ENCODE data around the gene MRPS15.

The MRPS15 gene

DNA sequence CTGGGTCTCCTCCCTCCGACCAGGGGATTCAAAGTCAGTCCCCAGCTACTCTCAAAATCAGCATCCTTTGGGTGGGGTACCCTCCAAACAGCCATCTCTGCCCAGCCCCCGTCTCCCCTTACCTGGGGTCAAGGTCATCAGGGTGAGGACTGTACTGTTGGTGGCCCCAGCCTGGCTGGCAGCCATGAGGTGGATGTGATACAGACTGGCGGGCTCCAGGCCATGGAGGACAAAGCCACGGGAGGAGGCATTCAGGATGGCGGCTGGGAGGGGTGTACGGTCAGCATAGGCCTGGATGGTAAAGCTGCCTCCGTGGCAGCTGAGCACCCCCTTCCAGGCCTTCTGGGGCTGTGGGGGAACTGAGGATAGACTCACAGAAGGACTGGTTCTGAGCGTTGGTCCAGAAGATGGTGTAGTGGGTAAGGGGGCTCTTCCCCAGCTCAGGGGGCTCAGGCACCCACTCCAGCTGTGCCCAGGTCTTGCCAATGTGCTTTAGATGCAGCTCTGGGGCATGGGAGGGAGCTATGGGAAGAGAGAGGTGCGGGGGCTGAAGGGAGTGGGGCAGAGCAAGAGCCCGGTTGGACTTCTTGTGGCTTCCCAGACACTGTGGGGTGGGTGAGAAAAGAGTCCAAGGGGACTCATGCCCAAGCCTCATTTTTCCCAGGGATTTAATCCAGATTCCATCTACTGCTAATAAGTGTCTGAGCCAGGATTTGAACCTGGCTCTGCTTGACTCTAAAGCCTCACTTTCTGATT is 3.7 kb upstream of the MRPS15 start:
- ChIA-PET CTCF (no interaction called here), POLR2A (interaction anchor here (1.0 kb wide), 1 partner anchor 17 kb away, joined by 3 read pairs; no protein-coding TSS in a partner anchor)
- Histone ChIP-seq H3K4me3 (ENCODE audit: low read depth, low read length) (no peak overlapping the region), H3K36me3 (ENCODE audit: control insufficient read depth in 2 of 2, insufficient read depth in 1 of 2, low read length in 2 of 2) (no peaks in the 10 kb centered on the region), H3K4me1 (ENCODE audit: control insufficient read depth, insufficient read depth, low read length) (no peaks in the 10 kb centered on the region), H3K27ac (ENCODE audit: extremely low read depth, low read depth, low read length) (no peak overlapping the region), H3K9me3 (ENCODE audit: control insufficient read depth, insufficient read depth, low read depth, low read length) (no peaks in the 10 kb centered on the region)
- TF ChIP-seq ZNF645 (tag by site-specific recombination; IDR thresholded peaks at IDR 0.05) (no peak), GFI1B (tag by site-specific recombination; IDR thresholded peaks at IDR 0.05) (no peak)

DNA sequence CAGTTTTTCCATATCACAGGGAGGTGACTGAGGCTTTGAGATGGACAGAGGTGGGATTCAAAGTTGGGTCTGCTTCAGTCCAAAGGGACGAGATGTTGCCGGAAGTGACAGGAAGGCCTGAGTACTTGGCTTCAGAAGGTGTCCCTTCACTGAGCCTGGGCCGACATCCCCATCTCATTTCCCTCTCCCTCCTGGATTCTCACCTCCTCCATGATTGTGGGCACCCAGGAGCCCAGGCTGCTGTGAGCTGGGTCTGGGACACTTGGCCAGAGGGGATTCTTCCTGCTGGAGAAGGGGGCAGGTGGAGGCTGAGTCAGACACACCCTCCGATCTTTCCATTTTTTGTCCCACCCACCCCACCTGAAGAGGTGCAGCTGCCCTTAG is 2.8 kb upstream of the MRPS15 start:
- H3K36me3 ChIP-seq (ENCODE audit: control insufficient read depth in 2 of 2, insufficient read depth in 1 of 2, low read length in 2 of 2), result peaks cover 0 to 5% of the 10 kb centered on the region in 2 experiments; a peak in 1 of 3 replicates
- no peak overlapping the region for H3K4me3 ChIP-seq (ENCODE audit: low read depth, low read length)
- ChIA-PET CTCF (no interaction called here), POLR2A (no interaction called here)
- no peak overlapping the region for H3K27ac ChIP-seq (ENCODE audit: extremely low read depth, low read depth, low read length)
- no peaks in the 10 kb centered on the region for H3K9me3 ChIP-seq (ENCODE audit: control insufficient read depth, insufficient read depth, low read depth, low read length)
- H3K4me1 ChIP-seq (ENCODE audit: control insufficient read depth, insufficient read depth, low read length), result no peaks in the 10 kb centered on the region
- TF ChIP-seq ZNF629 (tag by site-specific recombination; IDR thresholded peaks at IDR 0.05) (no peak), ZNF513 (tag by site-specific recombination; IDR thresholded peaks at IDR 0.05) (no peak), EGR2 (tag by site-specific recombination; IDR thresholded peaks at IDR 0.05; ENCODE audit: low read depth) (no peak), HOXA7 (CRISPR knock-in tag; IDR thresholded peaks at IDR 0.05; ENCODE audit: borderline replicate concordance) (no peak), ZNF169 (tag by site-specific recombination; IDR thresholded peaks at IDR 0.05) (no peak), GLI4 (tag by site-specific recombination; IDR thresholded peaks at IDR 0.05) (no peak), INSM2 (tag by site-specific recombination; IDR thresholded peaks at IDR 0.05) (no peak), ZNF580 (tag by site-specific recombination; IDR thresholded peaks at IDR 0.05) (no peak), HOXD13 (CRISPR knock-in tag; IDR thresholded peaks at IDR 0.05; ENCODE audit: borderline replicate concordance) (no peak), ZNF514 (tag by site-specific recombination; IDR thresholded peaks at IDR 0.05) (no peak), SP7 (tag by site-specific recombination; IDR thresholded peaks at IDR 0.05) (no peak)
- TF ChIP-seq, protein P1, sequence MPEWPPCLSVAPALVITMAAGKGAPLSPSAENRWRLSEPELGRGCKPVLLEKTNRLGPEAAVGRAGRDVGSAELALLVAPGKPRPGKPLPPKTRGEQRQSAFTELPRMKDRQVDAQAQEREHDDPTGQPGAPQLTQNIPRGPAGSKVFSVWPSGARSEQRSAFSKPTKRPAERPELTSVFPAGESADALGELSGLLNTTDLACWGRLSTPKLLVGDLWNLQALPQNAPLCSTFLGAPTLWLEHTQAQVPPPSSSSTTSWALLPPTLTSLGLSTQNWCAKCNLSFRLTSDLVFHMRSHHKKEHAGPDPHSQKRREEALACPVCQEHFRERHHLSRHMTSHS (tag by site-specific recombination; IDR thresholded peaks at IDR 0.05), result no peak
- TF ChIP-seq, protein P2, sequence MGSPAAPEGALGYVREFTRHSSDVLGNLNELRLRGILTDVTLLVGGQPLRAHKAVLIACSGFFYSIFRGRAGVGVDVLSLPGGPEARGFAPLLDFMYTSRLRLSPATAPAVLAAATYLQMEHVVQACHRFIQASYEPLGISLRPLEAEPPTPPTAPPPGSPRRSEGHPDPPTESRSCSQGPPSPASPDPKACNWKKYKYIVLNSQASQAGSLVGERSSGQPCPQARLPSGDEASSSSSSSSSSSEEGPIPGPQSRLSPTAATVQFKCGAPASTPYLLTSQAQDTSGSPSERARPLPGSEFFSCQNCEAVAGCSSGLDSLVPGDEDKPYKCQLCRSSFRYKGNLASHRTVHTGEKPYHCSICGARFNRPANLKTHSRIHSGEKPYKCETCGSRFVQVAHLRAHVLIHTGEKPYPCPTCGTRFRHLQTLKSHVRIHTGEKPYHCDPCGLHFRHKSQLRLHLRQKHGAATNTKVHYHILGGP (tag by site-specific recombination; IDR thresholded peaks at IDR 0.05), result no peak
- TF ChIP-seq, protein P3, sequence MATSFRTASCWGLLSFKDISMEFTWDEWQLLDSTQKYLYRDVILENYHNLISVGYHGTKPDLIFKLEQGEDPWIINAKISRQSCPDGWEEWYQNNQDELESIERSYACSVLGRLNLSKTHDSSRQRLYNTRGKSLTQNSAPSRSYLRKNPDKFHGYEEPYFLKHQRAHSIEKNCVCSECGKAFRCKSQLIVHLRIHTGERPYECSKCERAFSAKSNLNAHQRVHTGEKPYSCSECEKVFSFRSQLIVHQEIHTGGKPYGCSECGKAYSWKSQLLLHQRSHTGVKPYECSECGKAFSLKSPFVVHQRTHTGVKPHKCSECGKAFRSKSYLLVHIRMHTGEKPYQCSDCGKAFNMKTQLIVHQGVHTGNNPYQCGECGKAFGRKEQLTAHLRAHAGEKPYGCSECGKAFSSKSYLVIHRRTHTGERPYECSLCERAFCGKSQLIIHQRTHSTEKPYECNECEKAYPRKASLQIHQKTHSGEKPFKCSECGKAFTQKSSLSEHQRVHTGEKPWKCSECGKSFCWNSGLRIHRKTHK (tag by site-specific recombination; IDR thresholded peaks at IDR 0.05), result no peak
- TF ChIP-seq, protein P4, sequence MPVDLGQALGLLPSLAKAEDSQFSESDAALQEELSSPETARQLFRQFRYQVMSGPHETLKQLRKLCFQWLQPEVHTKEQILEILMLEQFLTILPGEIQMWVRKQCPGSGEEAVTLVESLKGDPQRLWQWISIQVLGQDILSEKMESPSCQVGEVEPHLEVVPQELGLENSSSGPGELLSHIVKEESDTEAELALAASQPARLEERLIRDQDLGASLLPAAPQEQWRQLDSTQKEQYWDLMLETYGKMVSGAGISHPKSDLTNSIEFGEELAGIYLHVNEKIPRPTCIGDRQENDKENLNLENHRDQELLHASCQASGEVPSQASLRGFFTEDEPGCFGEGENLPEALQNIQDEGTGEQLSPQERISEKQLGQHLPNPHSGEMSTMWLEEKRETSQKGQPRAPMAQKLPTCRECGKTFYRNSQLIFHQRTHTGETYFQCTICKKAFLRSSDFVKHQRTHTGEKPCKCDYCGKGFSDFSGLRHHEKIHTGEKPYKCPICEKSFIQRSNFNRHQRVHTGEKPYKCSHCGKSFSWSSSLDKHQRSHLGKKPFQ (tag by site-specific recombination; IDR thresholded peaks at IDR 0.05), result no peak
